LNCaP clone FGC (cell line): ENCODE measurements around the gene YY1AP1.
"Not testable (repeated sequence)": the region's sequence is repeated elsewhere in the genome, so short reads cannot be mapped to it uniquely, and the experiment has no call there.

Experiments used
- DNase-seq: peaks from one replicate; pipeline ENCODE4 v3.0.0-alpha.2; 2011; ENCODE audit warnings: low read depth
- H3K4me3 ChIP-seq: 2 replicates; pipeline ENCODE4 v1.5.1; 2011; ENCODE audit warnings: mild to moderate bottlenecking, low read depth, low read length, control low read depth
- TF ChIP-seq, protein P1 (sequence below): IDR thresholded peaks from 2 replicates; pipeline ENCODE4 v1.5.1; 2012; ENCODE audit warnings: mild to moderate bottlenecking; ENCODE audit not compliant: control insufficient read depth, insufficient read depth; ENCODE audit errors: extremely low read depth

The YY1AP1 gene

DNA sequence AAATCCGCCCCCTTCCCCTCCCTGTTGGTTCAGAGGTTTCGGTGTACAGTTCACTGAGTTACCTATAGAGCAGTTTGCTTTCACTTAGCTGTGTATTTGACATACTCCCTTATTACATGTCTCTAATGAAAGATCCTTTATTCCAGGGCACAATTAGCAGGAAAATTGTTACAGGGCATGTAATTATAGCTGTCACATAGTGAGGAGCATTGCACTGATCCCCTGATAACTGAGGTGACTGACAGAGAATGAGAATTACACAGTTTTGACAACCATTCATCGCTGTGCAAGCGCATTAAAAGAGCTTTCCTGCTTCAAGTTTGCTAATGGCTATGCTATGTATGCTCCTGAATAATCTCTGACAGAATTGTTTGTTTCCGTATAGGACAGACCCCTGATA, 27.2 kb upstream of the YY1AP1 start:
- no peak for DNase-seq

DNA sequence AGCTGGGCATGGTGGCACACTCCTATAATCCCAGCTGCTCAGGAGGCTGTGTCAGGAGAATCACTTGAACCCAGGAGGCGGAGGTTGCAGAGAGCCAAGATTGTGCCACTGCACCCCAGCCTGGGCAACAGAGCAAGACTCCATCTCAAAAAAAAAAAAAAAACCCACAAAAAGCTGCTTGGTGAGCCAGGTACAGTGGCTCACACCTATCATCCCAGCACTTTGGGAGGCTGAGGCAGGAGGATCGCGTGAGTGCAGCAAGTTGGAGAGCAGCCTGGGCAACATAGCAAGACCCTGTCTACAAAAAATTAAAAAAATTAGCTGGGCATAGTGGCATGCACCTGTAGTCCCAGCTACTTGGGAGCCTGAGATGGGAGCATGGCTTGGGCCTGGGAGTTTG, 26.5 kb upstream of the YY1AP1 start:
- H3K4me3 ChIP-seq, DNase-seq: not testable (repeated sequence)

More for the DNA sequence above, 27.2 kb upstream of the YY1AP1 start:
- H3K4me3 ChIP-seq = no peak overlapping the region
- TF ChIP-seq, protein P1, sequence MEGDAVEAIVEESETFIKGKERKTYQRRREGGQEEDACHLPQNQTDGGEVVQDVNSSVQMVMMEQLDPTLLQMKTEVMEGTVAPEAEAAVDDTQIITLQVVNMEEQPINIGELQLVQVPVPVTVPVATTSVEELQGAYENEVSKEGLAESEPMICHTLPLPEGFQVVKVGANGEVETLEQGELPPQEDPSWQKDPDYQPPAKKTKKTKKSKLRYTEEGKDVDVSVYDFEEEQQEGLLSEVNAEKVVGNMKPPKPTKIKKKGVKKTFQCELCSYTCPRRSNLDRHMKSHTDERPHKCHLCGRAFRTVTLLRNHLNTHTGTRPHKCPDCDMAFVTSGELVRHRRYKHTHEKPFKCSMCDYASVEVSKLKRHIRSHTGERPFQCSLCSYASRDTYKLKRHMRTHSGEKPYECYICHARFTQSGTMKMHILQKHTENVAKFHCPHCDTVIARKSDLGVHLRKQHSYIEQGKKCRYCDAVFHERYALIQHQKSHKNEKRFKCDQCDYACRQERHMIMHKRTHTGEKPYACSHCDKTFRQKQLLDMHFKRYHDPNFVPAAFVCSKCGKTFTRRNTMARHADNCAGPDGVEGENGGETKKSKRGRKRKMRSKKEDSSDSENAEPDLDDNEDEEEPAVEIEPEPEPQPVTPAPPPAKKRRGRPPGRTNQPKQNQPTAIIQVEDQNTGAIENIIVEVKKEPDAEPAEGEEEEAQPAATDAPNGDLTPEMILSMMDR = no peak

DNA sequence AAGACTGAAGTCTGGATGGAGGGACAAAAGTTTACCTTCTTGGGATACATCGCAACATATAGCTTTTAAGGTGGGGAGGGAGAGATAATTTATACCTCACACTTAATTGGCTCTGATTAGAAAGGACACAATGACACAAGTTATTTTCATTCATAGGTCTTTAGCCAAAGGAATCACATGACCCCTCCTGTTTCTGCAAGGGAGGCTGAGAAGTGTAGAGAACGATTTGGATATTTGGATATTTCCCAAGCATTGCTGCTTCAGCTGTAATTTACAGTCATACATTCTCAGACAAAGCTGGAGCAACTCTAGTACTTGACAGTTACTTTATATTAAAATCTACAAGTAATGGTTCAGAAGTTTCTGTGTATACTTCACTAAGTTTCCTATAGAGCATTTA, 24.5 kb upstream of the YY1AP1 start:
- no peak for DNase-seq
- H3K4me3 ChIP-seq = no peak overlapping the region
- TF ChIP-seq, protein P1 = no peak

DNA sequence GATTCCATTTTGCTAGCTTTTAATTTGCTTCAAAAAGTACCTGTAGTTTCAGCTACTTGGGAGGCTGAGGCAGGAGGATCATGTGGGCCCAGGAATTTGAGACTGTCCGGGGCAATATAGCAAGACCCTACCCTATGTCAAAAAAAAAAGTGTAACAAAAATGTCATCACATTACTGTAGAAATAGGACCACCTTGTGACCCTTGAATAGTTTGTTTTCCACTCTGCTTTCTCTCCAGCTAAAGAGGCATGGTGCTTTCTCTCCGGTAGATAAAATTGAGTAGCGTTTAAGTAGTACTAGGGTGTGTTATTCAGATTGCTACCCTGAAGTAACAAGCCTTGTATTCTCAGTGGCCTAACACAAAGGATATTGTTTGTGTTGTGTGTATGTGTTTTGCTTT, 24.1 kb upstream of the YY1AP1 start:
- not testable (repeated sequence) for H3K4me3 ChIP-seq, DNase-seq

DNA sequence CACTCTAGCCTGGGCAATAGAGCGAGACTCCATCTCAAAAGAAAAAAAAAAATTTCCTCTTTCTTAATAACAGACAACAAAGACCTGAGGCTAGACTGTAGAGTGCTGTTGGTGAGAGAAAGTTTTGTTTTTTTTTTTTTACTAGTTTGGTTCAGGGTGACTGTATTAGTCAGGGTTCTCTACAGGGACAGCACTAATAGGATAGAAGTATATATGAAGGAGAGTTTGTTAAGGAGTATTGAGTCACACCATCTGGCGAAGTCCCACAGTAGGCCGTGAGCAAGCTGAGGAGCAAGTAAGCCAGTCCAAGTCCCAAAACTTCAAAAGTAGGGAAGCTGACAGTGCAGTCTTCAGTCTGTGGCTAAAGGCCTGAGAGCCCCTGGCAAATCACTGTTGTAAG, 22.9 kb upstream of the YY1AP1 start:
- DNase-seq, H3K4me3 ChIP-seq: not testable (repeated sequence)

DNA sequence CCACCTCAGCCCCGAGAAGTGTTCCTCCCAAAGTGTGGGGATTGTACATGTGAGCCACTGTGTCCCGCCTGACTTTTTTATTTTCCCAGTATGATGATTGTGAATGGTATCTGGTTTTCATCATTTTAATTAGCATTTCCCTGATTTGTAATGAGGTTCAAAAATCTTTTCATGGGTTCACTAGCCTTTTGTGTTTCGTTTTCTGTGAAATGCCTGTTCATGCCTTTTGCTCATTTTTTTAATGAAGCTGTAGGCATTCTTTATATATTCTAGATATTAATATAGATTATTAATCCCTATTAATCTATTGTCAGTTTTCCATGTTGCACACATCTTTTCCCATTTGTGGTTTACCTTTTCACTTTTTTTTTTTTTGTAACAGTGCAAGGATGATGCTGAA, 20.8 kb upstream of the YY1AP1 start:
- no peak overlapping the region for H3K4me3 ChIP-seq
- TF ChIP-seq, protein P1 = no peak
- DNase-seq = no peak

DNA sequence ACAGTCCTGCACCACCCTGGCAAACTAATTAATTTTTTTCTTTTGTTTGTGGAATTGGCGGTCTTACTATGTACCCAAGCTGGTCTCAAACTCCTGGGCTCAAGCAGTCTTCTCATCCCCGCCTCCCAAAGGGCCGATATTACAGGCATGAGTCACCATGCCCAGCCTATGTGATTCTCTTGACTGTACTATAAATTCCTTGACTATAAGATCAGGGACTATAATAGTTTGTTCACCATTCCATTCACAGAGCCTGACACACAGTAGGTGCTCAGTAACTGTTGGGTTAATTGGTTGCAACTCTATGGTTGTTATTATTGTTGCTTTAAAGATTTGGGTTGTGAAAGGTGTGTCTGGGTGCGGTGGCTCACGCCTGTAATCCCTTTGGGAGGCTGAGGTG, 17.6 kb upstream of the YY1AP1 start:
- TF ChIP-seq, protein P1 = no peak
- DNase-seq = no peak
- H3K4me3 ChIP-seq = no peak overlapping the region

DNA sequence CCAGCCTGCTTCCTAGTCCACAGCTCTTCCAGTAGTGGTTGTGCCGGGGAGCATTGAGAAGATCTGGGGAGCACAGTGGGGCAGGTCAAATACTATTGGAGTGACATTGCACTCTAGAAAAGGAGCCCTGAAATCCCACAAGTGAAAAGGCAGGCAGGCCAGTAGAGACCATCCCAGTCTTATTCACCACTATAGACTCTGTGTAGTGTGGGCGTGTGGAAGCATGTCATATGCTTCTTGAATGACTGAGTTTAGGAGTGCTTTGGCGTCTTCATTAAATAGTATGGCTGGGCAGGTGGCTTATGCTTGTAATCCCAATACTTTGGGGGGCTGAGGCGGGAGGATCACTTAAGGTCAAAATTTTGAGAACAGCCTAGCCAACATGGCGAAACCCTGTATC, 15.8 kb upstream of the YY1AP1 start:
- H3K4me3 ChIP-seq = not testable (repeated sequence)

DNA sequence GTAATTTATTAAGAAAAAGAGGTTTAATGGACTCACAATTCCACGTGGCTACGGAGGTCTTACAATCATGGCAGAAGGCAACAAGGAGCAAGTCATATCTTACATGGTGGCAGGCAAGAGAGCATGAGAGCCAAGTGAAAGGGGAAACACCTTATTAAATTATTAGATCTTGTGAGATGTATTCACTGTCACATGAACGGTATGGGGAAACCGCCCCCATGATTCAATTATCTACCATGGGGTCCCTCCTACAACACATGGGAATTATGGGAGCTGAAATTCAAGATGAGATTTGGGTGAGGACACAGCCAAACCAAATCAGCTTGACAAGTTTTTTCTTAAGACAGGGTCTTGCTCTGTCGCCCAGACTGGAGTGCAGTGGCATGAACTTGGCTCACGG, 14.6 kb upstream of the YY1AP1 start:
- TF ChIP-seq, protein P1 = no peak
- DNase-seq = no peak
- no peak overlapping the region for H3K4me3 ChIP-seq

More for the DNA sequence above, 15.8 kb upstream of the YY1AP1 start:
- not testable (repeated sequence) for DNase-seq

DNA sequence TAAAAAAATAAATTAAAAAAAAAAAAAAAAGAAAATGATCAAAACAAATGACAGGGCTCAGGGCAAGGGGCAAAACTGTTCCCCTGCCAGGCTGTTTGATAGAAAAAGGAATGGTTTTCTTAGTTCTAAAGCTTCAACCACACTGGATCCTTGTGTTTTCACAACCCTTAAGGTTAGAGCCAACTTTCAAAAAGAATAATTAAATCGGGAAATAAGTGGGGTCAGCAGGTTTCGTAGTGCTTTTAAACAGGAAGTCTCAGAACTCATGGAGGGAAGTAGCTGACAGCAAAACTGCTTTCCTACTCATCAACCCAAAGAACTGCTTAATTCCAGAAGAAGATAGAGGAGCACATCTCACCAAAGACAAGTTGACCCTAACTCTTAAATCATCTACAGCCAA, 13.1 kb upstream of the YY1AP1 start:
- H3K4me3 ChIP-seq, DNase-seq: not testable (repeated sequence)

DNA sequence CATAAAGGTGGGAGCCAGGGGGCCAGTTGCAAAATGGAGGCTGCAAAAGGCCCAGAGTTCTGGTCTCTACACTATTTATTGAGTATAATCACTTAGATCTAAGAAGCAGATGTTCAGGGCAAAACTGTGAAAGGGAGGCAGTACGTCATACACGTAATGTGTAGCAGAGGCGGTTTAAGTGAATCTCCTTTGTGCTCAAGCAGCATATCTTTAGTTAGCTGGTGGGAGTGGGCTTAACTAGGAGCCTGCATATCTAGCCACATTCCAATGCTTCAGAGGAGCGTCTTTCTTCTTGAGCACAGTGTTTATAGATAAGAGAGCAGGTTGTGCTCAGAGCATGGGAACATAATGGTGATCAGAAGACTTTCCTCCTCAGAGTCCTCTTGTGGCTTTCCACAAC, 10.5 kb upstream of the YY1AP1 start:
- not testable (repeated sequence) for H3K4me3 ChIP-seq, DNase-seq
